Stimulated activated CD4-positive, alpha-beta T cell treated with anti-CD3 and anti-CD28 coated beads, Interleukin-12 subunit alpha, Interleukin-12 subunit beta, amount 100 ng/mL, for 4 hours (primary cell): ENCODE measurements around the gene PRKCZ.

Experiments used
- DNase-seq: peaks from one replicate; pipeline ENCODE4 v3.0.0-alpha.2; 2020

The PRKCZ gene

DNA sequence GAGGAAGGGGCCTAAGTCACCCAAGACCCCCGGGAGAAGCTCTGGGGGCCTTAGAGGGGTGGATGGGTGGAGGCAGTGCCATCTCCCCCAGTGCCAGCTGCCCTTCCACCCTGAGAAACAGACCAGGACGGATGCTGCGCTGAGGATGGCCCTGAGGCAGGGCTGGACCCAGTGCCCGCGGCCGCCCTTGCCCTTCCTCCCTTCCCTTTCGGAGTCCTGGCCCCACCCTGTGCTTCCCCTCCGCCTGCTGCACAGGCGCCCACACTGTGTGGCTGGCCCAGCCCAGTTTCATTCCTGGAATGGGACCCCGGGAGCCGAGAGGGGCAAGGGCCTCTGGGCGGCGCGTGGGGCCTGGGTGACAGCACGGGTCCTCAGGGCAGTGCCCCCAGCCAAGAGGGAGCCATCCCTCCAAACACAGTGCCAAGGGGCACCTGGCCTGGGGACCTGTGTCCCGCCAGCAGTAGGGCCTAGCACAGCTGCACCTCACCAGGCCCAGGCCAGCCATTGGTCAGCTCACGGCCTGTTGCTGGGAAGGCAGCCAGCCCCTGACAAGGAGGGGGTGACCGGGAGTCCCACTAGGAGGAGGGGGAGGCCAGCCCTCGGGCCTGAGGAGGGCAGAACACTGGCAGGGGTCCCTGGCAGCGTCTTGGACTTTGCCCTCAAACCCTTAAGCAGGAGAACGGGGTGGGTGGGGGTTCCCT lies 164.5 kb downstream of the PRKCZ start:
- DNase-seq, result no peak

- DNase-seq, result no peak
Measured at GRCh38 chr1:2215329-2215728, 165.1 kb downstream of the PRKCZ start.

- DNase-seq, result no peak
Measured at GRCh38 chr1:2215909-2216766, 165.9 kb downstream of the PRKCZ start.

- no peak for DNase-seq
Measured at GRCh38 chr1:2216767-2217058, 166.5 kb downstream of the PRKCZ start.

DNA sequence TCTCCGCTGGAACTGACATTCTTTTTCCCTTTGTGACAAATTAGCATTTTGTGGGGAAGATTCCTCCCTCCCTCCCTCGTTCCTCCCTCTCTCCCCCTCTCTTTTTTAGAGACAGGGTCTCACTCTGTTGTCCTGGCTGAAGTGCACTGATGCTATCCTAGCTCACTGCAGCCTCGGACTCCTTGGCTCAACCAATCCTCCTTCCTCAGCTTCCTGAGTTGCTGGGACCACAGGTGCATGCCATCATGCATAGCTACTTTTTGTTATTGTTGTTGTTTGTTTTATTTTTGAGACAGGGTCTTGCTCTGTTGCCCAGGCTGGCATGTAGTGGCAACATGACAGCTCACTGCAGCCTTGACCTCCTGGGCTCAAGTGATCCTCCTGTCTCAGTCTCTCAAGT lies 171.1 kb downstream of the PRKCZ start:
- DNase-seq, result no peak

GRCh38 chr1:2224170-2224584 lies 174.0 kb downstream of the PRKCZ start:
- no peak for DNase-seq

- DNase-seq, result no peak
Measured at GRCh38 chr1:2224631-2225428, 174.6 kb downstream of the PRKCZ start.

DNA sequence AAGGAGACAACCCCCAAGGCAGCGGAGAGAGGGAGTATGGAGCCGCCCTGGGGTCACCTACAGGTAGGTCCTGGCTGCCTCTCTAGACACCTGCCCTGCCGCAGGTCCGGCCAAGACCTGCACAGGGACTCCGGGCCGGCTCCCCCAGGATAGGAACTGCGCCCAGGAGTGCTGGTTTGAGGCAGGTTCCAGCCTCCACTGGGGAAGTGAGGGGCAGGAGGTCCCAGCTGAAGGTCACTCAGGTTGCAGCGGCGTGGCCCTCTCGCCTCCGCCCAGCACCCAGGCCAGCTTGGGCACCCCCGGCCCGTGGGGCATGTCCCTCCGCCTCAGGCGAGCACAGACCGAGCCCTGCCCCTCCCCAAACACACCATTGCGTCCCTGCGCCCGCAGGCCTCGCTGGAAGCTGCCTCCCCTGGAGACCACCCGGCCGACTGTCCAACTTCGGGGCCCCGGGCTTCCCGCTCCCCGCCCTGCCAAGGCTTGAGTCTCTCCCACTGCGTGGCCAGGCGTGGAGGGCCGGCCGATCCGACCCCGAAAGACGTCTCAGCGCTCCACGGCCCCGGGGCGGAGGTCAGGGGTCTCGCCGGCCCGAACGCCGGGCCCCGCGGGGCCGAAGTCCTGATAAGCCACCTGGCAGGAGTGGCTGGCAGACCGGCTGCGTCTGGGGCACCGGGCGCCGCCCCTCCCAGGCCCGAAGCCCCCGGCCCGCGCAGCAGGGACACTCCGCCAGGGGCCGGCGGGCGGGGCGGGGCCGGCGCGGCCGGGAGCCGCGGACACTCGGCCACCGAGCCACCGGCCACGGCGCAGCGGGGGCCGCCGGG lies 176.5 kb downstream of the PRKCZ start:
- DNase-seq, result no peak

- peak; percentile 95 for DNase-seq
Measured at GRCh38 chr1:2227346-2228156, 177.3 kb downstream of the PRKCZ start.

GRCh38 chr1:2228157-2228594 lies 178.0 kb downstream of the PRKCZ start, which contains the start of gene SKI:
TSS of gene SKI (plus strand) at chr1:2228319. CDS start at chr1:2228767, 448 bp downstream.
- no peak for DNase-seq

DNA sequence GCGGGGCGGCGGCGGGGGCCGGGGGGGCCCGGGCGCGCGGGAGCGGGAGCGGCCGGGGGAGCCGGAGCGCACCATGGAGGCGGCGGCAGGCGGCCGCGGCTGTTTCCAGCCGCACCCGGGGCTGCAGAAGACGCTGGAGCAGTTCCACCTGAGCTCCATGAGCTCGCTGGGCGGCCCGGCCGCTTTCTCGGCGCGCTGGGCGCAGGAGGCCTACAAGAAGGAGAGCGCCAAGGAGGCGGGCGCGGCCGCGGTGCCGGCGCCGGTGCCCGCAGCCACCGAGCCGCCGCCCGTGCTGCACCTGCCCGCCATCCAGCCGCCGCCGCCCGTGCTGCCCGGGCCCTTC lies 178.5 kb downstream of the PRKCZ start:
- DNase-seq, result peak; percentile 24

DNA sequence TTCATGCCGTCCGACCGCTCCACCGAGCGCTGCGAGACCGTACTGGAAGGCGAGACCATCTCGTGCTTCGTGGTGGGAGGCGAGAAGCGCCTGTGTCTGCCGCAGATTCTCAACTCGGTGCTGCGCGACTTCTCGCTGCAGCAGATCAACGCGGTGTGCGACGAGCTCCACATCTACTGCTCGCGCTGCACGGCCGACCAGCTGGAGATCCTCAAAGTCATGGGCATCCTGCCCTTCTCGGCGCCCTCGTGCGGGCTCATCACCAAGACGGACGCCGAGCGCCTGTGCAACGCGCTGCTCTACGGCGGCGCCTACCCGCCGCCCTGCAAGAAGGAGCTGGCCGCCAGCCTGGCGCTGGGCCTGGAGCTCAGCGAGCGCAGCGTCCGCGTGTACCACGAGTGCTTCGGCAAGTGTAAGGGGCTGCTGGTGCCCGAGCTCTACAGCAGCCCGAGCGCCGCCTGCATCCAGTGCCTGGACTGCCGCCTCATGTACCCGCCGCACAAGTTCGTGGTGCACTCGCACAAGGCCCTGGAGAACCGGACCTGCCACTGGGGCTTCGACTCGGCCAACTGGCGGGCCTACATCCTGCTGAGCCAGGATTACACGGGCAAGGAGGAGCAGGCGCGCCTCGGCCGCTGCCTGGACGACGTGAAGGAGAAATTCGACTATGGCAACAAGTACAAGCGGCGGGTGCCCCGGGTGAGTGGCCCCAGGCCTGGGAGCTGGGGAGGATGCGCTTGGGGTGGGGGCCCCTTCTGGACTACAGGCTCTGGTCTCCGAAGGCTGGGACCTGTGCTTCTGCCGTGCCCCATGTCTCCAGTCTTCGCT lies 179.0 kb downstream of the PRKCZ start:
- peak; percentile 49 for DNase-seq

GRCh38 chr1:2229911-2230731 lies 179.9 kb downstream of the PRKCZ start:
- no peak for DNase-seq

- peak; percentile 33 for DNase-seq
Measured at GRCh38 chr1:2230781-2231531, 180.7 kb downstream of the PRKCZ start.

GRCh38 chr1:2231532-2232254 lies 181.5 kb downstream of the PRKCZ start:
- peak; percentile 66 for DNase-seq

DNA sequence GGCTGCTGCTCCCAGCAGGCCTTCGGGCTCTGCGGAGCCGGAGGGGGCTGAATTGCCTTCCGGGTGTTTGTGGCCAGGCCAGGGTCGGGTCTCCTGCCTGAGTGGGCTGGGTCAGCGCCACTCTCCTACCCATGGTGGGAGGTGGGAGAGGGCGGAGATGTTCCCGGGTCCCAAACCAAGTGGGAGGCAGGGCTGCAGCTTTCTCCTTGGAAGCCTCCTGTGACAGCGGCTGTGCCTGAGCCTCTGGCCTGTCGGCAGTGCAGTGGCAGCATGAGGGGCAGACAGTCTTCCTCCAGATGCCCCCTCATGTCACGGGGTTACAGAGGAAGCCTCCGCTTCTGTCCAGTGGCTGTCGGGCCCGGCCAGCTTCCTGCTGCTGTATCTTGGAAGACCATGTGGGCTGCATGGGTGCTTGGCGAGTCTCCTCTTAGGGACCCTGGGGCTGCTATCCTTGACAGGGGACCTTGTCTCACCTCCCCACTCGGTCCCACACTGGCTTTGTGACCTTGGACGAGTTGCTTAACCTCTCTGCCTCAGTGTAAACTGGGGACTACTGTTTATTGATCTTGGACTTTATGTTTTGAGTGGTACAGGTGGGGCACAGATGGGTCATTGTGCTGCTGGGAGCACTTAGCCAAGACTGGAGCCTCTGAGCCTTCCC lies 182.2 kb downstream of the PRKCZ start:
- DNase-seq, result no peak

DNA sequence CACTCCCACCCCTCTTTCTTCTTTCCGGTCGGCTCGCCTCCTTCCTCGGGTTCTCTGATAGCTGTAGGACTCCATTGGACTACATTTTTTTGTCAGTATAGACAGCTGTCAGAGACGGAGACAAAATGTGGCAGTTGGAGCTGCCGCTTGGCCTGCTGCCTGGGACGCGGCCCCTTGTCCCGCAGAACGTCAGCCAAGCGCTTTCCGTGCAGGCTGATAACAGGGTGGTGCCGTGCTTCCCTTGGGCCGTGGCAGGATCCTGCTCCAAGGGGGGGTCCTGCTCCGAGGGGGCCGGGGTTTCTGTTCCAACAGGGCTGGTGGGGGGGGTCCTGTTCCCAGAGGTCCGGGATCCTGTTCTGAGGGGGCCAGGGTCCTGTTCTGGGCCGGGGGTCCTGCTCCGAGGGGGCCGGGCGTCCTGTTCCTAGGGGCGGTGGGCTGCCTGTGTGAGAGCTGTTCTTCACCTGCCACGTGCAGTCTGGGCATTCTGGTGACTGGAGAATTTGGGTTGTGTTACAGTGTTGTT lies 182.8 kb downstream of the PRKCZ start:
- DNase-seq, result no peak

DNA sequence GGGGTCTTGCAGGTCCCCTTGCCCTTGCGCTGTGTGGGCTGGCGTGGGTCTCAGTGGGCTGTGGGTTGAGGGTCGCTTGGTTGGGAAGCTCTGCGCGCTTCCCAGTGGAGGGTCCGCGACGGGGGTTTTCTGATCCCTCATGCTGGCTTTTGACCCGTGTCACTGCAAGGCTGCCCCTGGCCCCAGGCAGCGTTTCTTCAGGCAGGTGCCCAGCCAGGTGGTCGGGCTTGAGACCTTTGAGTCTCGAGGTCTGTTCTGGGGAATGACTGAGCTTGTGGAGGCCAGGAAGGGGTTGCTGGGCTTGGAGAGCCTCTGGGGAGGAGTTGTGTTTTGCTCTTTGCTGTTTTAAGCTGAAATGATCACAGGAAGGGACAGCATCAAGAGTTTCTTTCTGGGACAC lies 183.3 kb downstream of the PRKCZ start:
- no peak for DNase-seq
